GM12891 (cell line): Measurements from ENCODE around the gene RRBP1.

Experiments used
- PAX5 ChIP-seq: IDR thresholded peaks from 2 replicates; pipeline ENCODE4 v1.6.1; 2011; ENCODE audit warnings: low read length, moderate library complexity, mild to moderate bottlenecking; ENCODE audit not compliant: insufficient read depth, severe bottlenecking
- POLR2A ChIP-seq: IDR thresholded peaks from 2 replicates; pipeline ENCODE4 v1.6.1; 2011; ENCODE audit warnings: low read depth, low read length, control low read depth
- POLR2AphosphoS5 ChIP-seq: IDR thresholded peaks from 2 replicates; pipeline ENCODE4 v1.6.1; 2011; ENCODE audit warnings: low read depth, low read length, control low read depth
- POU2F2 ChIP-seq: IDR thresholded peaks from 2 replicates; pipeline ENCODE4 v1.6.1; 2011; ENCODE audit warnings: low read depth, mild to moderate bottlenecking, control low read depth, low read length, moderate library complexity
- TAF1 ChIP-seq: IDR thresholded peaks from 2 replicates; pipeline ENCODE4 v1.6.1; 2011; ENCODE audit warnings: low read depth, low read length, control low read depth

GRCh38 chr20:17652411-17652810 lies 29.6 kb downstream of the RRBP1 start:
- TF ChIP-seq POLR2A, result no peak
- TF ChIP-seq POLR2AphosphoS5, result no peak; the same call in 1 of the 2 replicates
- TF ChIP-seq TAF1, result no peak
- TF ChIP-seq PAX5, result no peak
- no peak for TF ChIP-seq POU2F2
